Stimulated activated CD4-positive, alpha-beta T cell treated with anti-CD3 and anti-CD28 coated beads, Interleukin-1b, Interleukin-23, amount 100 ng/mL, for 4 hours (primary cell): ENCODE measurements around the gene WT1.
"Not testable (repeated sequence)": the region's sequence is repeated elsewhere in the genome, so short reads cannot be mapped to it uniquely, and the experiment has no call there.

ENCODE experiments used
- DNase-seq, 2 donors: peaks; one replicate each; pipeline ENCODE4 v3.0.0-alpha.2; 2020; ENCODE audit warnings: low read depth in 2 of 2

The WT1 gene

DNA sequence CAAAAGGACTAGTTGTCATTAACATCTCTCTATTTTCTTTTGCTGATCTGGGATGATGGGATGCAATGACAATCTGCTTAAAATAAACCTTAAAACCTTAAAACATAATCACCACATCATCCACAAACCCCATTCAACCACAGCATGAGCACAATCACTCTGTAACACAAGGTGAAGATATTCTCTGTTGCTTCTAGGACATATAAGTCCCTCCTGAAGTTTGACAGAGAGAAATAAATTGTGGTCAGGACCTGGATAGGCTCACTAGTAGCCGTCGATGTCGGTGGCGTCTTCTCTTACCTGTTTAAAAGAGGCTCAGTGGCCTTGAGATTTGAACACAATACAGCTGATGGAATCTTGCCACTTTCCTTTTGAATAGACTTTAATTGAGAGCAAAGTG lies 47.9 kb downstream of the WT1 start:
- DNase-seq: no peak

DNA sequence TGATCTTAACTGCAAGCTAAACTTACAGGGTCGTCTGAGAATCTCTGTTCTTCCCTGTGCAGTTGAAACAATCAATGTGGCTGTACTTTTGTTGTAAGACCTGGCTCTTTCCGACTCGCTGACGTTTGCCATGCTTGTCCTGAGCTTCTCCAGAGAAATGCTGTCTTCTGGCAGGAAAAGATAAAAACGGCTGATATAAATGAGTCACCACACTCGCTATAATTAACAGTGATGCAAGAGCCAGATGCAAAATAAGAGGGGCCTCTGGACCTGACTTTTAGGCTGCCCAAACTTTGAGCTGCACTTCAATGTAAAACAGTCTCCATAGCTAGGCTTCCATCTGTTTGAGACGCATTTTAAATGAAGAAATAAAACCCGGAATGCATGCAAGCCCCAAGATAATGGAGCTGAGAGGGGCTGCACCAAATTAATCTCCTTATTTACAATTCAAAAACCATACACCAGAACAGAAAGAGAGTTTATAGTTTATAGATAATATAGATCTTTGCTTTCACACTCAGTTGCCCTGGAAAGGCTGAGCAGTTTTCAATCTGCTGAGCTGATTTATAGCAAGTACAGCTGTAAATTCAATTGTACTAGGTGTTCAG lies 48.5 kb downstream of the WT1 start:
- DNase-seq: no peak

DNA sequence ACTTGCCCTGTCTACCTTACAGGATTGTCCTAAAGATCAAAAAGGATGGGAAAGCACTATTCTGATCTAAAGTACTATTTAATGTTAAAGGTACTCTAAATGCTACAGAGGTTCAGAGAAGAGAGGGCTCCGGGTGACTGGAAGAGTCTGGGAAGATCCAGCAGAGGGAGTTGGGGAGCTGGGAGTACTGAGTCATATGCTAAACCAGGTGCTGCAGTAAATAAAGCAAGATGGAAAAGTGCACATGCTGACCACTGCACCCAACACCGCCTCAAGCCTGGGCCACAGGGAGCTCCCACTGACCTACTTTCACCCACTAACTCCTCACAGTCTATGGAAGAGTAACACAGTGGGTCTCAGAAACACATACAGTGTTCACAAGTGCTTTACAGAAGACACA lies 49.3 kb downstream of the WT1 start:
- no peak for DNase-seq

DNA sequence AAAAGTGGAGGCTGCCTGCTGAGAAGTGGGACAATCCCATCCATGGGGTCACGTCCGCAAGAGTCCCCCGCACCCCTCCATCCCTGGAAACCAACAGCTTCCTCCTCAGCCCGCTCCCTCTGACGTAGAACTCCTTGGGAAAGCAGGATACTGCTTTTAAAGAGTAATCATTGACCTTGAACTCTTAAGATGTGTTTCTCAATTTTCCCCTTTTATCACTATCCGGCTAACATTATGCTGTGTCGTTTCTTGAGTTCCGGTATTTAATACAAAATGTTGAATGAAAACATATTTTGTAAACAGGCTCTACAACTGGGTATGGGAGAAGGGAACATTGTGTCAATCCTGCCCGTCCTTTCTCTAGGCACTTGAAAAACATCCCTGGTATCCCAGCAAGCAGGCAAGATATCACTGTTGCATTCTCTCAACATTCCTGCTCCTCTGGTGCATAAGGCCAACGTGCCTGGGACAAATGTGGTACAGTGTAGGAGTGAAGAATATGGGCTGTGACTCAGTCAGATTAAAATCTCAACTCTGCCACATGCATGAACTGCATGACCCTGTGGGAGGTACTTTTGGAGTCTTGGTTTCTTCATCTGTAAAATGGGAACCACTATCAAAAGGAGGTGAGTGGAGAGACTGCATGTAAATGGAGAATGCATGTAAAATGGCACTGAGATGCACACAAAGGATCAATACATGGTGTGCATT lies 52.8 kb downstream of the WT1 start:
- no peak for DNase-seq

DNA sequence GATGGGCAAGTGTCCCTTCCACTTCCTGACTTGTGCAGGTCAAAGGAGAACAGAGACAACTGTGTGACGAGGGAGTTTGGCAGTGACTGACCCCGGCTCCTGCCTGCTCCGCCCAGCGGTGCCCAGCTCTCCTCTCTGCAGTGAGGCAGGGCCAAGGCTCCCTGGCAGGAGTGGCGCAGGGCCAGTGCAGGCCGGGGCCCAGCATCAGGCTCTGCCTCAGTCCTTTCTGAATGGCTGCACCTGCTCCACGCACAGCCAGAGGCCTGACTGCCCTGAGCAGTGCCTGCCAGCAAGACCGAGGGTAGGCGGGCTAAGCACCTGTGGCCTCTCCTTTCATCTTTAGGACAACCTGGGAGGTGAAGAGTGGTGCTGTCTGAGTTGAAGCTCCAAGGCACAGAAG lies 54.2 kb downstream of the WT1 start:
- no peak for DNase-seq

DNA sequence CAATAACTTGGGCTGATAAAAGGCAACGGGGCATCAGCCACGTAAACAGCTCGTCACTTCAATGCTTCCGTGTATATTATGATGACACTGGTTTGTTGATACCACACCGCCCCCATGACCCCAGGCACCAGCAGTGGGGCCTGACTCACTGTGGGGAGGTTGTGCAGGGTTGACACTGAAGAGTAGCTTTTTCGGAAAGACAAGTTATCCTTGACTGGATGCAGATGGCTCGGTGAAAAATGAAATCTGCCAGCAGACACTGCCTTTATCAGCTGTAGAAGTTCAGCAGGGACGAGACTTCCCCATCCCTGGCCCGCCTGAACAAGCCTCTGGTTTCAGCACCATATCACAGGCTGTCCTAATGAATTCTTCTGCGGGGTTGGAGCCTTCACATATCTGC lies 55.6 kb downstream of the WT1 start:
- no peak for DNase-seq

DNA sequence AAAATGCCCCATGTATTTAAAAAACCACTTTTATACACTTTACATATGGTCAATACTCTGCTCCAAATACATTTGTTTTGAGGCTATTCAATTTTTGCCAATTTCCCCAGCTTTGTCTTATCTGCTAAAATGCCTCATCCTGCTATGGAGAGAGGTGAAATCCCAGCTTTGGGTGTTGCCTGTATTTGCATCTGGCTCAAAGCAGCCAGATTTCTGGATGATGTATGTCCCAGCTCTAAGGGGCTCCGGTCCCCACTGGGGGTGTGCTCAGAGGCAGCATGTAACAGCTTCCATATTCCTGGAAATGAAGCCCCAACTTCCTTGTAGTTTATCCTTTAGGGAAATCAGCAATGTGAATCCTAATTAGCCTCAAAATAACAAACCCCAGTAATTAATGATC lies 59.5 kb downstream of the WT1 start:
- no peak for DNase-seq

DNA sequence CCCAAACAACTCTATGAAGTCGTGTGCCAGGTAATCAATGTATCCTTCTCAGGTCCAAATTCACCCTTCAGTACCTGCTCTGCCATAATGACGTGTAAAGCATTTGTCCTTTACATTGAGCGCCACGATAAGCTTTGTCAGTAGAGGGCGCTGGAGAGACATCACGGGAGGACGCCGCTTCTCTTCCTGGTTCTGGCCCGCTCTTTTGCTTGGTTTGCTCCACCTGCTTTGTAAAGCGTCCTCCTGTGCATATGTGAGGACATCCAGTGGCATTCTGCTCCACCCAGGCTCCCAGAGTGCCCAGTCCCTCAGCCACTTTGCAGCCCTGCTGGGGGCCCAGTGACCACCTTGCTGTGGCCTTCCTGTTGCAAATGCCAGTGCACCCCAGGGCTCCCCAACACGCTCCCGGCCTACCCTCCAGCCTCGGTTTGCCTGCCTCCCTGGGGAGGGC lies 61.1 kb downstream of the WT1 start:
- DNase-seq: peak in 1 of 2 donors; percentile 1

DNA sequence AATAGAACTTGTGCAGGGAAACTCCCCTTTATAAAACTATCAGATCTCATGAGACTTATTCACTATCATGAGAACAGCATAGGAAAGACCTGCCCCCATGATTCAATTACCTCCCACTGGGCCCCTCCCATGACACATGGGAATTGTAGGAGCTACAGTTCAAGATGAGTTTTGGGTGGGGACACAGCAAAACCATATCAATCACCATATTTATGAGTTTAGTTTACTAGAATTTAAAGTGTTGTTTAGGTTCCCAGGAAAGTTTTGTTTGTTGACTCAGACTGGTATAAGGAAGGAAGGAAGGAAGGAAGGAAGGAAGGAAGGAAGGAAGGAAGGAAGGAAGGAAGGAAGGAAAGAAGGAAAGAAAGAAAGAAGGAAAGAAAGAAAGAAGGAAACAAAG lies 65.4 kb downstream of the WT1 start:
- DNase-seq: not testable (repeated sequence)

DNA sequence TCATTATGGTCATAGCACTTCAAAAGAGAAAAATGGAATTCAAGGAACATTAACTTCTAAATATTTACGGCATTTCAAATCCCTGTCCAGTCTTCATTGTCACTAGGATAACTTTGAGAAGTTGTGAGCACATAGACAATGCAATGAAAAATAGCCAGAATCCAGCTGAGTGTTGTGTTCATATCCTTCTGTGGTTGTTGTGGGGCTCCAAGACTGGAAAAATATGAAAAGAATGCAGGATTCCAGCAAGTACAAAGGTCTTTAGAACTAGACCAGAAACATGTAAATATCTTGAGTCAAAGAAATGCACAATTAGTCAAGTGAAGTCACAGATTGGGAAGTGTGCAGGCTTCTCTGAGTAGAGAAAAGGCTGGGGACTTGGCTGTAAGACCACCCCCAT lies 68.7 kb downstream of the WT1 start:
- DNase-seq: no peak

DNA sequence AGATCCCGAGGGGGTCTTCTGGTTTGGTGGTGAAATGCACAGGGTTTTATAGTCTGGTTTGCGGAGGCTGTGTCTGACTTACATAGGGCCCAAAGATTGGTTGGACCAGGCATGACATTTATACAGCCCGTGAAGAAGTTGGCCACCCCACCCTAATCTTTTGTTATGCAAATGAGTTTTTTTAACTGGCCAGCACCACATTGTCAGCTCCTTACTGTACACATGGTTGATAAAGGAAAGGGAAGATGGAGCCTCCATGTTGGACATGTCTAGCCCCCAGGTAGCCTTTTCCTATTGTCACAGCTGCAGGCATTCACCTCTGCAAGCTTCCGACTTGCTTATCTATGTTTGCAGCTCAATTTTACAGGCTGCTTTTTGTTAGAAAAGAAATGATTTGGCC lies 70.1 kb downstream of the WT1 start:
- DNase-seq: no peak

DNA sequence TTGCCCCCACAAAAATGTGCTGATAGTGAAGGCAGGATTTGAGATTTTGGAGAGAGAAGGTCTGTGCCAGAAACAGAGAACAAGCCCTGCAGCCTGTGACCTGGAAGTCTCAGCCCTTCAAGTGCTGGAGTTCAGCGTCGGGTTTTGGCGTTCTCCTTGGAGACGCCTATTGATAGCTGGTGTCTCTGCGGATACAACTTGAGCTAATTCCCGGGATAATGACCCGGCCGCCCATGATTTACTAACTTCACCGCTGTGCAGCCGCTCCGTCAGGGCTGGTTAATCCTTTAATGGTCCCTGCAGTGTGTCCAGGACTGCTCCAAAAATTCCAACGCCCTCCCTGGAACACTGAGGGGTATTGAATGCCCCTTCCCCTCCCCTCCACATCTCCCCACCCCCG lies 76.6 kb downstream of the WT1 start:
- DNase-seq: no peak

DNA sequence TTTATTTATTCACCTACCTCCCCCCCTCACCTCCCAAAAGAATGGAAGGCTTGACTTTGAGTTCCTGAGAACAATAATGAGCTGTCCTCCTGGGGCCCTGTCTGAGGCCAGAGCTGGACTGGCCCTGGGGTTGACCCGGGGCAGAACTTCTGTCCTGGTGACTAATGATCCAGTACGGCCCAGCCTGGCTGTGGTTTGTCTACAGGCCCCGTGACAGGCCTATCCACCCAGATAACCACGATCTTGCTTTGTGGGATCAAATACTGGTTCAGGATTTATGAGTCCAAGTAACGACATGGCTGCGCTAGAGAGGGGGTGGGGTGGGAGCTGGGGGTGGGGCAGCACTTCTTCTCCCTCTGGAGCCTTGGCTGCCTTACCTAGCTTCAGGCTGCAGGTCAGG lies 81.5 kb downstream of the WT1 start:
- DNase-seq: no peak

DNA sequence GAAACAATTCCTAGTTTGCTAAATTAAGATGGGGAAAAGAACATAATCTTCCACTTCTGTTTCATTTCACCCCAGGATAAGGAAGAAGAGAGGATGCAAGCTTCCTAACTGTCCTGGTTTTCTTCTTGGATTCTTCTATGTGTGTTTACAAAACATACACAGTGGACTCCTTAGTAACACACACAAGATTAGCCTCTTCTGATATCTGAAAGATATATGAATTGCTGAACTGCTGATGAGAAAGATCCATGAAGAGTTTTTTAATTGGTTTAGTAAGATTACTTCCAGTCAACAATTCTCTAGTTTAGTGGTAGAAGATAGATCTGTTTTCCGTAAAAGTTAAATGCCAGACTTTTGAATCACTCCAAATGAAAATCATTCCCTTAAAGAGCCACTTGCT lies 86.8 kb downstream of the WT1 start:
- DNase-seq: no peak

DNA sequence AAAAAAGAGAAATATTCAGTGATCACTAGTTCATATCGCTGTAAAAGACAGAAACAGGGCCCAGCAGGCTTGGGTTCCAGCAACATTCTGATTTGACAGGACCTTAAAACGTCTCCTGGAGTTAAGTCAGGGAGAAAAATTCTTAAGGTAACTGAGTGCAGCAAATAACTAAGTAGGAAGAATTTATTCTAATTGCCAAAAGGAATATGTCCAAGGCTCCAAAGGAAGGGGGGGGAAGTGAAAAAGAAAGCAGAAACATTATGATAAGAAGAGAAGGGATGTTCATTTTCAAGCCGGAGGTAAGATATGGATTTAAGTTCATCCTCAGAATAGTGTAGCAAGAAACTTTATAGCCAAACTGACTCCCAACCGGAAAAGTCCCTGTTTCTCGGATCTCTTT lies 90.4 kb downstream of the WT1 start:
- no peak for DNase-seq

DNA sequence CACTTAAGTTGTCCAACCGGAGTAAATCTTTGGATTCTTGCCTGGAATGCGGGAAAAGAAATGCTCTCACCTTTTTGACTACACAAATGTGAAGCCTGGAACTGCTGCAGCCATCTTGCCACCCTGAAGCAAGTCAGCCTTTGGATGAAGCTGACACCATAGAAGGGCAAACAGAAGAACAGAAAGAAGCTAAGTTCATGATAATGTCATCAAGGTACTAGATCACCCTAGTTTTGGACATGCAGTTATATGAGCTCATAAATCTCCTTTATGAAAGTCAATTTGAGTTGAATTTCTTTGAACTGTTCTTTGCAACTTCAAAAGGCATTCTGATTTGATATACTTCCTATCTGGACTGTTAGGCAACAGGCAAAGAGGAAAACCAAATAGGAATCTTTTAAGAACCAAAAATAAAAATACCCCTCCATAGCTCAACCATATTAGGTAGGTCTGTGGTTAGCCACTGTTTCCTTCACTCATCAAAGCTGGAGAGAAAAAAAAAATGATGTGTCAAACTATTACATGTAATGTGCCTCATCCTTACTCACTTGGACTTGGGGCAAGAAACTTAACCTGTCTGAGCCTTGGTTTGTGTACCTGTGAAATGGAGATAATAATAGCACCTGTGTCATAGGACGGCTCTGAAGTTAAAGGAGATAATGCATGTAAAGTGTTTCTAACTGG lies 91.9 kb downstream of the WT1 start:
- DNase-seq: no peak

DNA sequence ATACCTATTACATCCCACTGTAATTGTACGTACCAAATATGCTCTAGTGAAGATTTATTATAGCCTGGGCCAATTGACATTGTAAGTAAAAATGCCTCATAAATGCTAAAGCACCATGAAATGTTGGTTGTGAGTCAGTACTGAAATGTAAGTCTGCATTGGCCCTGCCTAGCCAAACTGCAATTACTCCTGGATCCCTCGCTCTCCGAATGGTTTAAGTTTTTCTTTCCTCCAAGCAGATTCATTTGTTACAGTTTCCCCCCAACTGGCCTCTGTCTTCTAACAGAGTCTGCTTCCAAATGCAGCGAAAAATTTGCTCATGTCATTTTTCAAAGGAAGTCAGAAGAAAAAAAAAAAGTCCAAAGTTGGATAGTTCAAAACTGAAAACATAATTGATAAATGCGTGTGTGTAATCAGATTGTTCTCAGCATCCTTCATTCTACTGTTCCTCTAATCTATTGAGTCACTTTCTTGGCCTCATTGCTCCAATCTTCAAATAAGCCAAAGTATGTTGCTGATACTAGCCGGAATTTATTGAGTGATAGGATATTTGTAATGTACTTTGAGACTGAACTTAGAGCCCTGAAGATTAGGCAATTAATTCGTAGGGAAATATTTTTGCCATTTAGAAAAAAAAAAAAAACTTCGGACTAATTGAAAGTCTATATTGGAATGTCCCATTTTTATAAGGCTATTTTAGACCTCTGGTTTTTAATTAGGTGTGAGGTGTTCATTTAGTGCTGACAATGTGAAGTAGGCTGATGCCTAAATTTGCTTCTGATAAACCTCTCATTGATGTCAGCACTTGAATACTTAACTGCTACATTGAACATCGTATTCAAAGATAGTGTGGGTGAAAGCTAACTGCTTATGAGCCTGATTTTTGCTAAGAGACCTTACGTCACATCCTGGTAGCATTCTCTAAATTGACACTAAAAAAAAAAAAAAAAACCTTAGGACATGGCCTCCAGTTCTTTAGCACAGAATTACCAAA lies 93.4 kb downstream of the WT1 start:
- no peak for DNase-seq

DNA sequence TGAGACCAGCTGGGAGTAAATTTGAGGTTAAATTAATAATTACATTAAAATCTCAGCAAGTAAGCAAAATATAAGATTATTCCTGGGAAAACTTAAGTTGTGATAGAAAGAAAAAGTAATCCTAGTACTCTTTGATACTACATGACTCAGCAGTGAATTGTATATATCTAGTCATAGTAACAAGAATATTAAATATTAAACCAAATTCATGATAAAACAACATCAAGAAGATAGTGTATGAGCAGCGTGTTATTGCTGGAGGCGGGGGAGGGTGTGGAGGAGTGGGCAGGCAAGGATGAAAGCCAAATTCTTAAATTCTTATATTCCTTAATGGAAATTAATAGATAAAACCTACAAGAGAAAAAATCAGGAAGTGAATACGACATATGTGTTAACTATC lies 95.2 kb downstream of the WT1 start:
- no peak for DNase-seq
